GM18858 (cell line): Measurements from ENCODE around the gene SHISAL2A.

ENCODE experiments used
- ATAC-seq: cut with Tn5 transposase; IDR thresholded peaks from one replicate; pipeline ENCODE4 v1.9.1; 2021; ENCODE audit not compliant: unreplicated experiment

The SHISAL2A gene

DNA sequence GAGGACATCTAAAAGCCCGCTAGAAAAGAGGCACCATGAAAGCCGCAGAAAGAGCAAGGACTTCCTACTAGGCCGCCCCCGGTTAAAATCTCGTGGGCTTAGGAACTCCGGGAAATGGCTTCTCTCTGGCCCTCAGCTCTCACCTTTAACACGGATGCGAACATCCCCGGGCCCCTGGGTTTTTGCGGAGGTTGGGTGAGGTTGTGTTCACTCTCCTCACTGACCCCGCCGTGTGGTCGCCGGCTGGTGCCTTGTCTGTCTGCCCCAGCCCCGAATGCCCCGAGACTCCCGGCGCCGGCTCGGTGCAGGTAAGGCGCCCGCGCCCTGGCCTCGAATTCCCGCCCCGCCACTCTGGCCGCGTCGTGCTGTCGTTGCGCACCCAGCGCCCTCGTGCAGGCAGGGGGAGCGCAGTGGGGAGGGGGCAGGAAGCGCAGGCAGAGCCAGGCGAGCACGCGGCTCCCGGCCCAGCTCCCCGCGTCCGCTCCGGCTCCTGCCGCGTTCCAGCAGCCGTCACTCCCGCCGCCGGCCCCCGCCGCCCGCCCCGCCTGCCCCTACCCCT lies at the start of gene SHISAL2A:
TSS of gene SHISAL2A (plus strand) at position 437 of the 559 bp plus-strand sequence. CDS start 326 bp downstream, outside the sequence.
- ATAC-seq = no peak

DNA sequence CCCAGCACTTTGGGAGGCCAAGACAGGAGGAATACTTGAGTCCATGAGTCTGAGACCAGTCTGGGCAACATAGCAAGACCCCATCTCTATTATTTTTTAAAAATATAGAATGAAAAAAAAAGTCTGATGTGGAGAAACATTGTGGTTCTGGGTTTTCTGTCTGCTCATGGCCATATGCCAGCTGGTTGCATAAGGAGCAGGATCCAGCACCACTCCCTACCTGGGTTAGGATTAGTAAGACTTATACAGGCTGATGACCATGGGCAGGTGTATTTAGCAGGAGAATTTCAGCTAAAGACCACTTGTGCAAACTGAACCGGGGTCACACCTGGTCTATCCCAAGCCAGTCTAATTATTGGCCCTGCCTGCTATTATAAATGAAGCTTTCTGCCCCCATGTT lies 47.5 kb upstream of the SHISAL2A start:
- no peak for ATAC-seq

DNA sequence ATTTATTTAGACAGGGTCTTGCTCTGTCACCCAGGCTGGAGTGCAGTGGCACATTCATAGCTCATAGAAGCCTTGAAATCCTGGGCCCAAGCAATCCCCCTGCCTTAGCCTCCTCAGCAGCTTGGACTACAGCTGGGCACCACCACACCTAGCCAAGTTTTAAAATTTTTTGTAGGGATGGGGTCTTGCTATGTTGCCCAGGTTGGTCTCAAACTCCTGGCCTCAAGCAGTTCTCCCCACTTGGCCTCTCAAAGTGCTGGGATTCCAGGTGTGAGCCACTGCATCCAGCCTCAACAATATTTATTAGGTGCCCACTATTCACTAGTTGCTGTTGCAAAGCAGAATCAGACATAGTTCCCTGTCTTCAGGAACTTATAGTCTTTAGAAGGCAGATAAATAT lies 44.9 kb upstream of the SHISAL2A start:
- no peak for ATAC-seq

DNA sequence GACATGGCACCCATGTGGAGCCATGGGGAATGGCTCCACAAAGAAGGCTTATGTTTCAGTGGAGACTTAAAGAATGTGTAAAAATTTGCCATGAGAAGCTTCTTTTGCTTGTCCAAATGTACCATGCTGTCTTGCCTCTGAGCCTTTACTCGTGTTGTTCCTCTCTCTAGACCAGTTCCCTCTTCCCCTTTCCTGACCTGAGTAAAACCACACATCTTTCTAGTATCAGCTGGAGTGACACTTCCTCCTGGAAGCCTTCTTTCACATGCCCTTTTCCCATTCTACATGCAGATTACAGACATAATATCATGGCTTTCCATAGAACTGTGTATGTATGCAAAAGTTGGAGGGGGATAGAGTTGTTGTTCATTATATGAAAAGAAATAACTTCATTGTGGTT lies 44.4 kb upstream of the SHISAL2A start:
- no peak for ATAC-seq

DNA sequence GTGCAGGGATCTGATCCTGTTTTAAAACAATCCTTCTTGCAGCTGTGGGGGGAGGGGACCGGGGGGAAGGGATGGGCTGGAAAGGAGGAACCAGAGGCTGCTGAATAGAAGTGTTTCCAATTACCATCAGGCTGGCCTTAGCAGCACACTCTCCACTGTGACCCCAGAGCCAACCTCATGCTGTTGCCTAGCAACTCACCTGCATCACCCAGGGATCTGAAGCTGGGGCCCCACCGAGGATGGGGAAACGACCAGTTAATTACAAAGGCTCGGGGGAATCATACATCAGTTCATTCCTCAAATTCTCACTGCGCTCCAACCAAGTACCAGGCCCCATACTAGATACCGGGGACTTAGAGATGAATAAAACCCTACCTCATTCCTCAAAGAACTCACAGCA lies 42.7 kb upstream of the SHISAL2A start:
- no peak for ATAC-seq

DNA sequence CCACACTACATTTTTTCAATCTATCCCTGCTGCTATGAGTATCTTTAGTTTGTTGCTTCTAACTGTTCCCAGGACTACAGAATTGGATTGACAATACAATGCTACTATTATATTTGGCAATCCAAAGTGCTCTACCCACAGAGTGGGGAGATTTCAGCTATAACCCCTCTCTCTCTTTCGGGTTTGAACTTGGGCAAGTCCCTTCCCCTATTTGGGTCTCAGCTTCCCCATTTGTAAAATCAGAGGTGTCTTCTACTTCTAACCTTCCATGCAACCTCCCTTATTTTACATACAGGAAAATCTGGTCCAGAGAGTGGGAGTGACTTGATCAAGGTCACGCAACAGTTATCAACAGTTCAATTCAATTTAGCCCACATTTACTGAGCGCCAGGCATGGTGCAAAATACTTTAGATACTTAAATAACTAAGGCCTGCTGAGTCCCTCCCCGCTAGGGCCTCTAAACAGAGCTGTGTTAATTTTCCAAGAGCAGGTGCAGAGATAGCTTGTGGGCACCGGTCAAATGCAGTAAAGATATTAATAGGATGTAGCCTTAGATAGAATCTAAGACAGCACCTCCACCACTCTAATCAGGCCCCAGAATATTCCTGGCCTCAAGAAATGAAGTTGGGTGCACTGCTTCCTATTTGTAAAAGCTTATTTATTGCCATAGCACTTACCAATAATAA lies 40.2 kb upstream of the SHISAL2A start:
- ATAC-seq = no peak

DNA sequence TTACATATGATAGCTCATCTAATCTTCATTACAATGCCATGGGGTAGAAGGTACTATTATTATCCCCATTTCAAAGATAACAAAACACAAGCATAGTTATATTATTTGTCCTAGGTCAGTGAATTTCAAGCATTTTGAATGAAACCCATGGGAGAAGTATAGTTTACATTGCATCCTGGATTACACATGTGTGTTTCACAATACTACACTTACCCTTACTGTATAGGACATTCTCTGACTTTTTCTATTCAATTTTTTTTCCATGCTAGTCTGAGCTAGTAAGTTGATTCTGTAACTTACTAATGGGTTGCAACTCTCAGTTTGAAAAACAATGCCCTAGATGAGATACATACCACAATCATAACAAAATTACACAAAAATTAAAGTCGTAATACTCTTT lies 39.5 kb upstream of the SHISAL2A start:
- no peak for ATAC-seq

DNA sequence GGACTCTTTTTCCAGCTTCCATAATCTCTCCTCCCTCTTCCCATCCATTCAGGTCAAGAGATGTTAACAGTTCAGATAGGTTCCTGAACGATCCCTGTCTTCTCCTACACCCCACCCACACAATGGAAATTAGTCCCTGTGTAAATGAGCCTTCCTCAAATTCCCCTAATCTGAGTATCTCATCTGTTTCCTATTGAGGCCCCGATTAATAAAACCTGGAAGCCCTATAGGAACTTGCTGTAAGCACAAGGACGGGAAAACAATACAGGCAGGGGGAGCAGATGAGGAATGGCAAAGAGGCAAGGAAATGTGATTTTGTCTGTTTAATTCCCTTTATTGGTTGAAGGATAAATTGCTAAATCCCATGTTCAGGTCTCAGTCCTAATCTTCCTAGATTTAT lies 37.9 kb upstream of the SHISAL2A start:
- no peak for ATAC-seq

DNA sequence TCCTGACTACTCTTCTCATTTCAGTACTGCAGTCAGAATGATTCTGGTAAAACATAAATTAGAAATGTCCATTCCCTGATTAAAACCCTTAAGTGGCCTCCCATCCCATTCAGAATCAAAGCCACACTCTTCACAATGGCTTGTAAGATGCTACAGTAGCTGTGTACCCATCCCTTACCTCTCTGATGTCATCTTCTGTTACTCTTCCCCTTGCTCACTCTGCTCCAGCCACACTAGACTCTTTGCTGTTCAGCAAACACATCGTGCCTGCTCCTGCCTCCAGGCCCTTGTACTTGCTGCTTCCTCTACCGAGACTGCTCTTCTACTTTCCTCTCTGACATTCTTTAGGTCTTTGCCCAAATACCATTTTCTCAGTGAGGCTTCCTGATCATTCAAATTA lies 35.1 kb upstream of the SHISAL2A start:
- no peak for ATAC-seq

DNA sequence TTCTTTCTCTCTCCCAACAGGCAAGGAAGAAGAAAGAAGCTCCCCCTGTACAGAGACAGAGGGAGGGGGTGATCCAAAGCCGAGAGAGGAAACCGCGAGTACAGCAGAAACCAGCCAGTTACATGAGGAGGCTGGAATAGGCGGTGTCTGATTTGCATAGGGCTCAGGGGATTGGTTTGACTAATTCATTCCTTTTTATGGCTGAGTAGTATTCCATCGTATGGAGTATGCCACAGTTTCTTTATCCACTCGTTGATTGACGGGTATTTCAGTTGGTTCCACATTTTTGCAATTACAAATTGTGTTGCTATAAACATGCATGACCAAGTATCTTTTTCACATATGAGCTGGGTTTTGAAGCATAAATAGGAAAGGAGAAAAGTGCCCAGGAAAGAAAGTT lies 34.2 kb upstream of the SHISAL2A start:
- no peak for ATAC-seq

DNA sequence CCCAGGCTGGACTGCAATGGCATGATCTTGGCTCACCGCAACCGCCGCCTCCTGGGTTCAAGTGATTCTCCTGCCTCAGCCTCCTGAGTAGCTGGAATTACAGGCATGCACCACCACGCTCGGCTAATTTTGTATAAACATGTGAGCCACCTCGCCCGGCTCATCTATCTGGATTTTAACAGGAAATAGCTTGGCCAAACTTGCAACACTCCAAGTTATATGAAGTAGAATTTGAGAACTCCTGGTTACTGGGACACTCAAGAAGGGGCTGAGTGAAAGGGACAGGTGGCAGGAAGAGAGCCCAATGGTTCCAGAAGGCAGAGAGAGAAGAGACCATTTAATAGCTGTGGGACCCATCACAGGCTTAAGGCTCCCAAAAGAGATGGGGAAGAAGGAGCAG lies 33.7 kb upstream of the SHISAL2A start:
- no peak for ATAC-seq

DNA sequence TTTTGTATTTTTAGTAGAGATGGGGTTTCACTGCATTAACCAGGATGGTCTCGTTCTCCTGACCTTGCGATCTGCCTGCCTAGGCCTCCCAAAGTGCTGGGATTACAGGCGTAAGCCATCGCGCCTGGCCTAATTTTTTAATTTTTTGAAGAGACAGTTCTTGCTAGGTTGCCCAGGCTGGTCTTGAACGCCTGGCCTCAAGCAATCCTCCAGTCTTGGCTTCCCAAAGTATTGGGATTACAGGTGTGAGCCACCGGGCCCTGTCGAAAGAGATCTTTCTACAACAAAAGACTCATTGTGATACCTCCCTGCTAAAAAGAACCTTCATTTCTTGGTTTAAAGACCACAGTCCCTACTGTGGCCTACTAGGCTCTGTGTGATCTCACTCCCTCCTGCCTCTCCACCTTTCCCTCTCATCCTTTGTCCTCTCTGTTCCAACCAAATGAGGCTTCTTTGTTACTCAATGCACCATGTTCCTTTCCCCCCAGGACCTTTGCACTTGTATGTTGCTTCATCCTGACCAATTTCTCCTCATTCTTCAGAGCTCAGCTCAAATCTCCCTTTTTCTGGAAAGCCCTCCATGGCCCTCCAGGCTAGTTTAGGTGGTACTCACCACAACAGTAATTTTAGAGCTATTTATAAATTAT lies 32.3 kb upstream of the SHISAL2A start:
- no peak for ATAC-seq

DNA sequence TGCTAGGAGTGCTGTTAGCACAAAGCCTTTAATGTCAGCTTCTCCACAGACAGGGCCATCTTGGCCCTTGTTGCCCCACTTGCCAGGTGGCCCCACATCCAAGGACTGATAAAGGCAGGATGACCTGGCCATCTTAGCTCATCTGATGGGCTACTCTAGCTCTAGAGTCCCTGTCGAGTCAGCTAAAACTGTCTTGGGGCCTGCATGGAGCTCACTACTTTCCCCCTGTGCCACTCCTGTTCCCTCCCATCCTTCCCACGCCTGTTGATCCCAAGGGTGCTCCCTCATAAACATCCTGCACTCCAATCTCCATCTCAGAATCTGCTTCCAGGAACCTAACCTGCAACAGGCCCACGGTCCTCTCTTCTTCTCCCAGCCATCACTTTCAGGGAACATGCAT lies 31.4 kb upstream of the SHISAL2A start:
- no peak for ATAC-seq

DNA sequence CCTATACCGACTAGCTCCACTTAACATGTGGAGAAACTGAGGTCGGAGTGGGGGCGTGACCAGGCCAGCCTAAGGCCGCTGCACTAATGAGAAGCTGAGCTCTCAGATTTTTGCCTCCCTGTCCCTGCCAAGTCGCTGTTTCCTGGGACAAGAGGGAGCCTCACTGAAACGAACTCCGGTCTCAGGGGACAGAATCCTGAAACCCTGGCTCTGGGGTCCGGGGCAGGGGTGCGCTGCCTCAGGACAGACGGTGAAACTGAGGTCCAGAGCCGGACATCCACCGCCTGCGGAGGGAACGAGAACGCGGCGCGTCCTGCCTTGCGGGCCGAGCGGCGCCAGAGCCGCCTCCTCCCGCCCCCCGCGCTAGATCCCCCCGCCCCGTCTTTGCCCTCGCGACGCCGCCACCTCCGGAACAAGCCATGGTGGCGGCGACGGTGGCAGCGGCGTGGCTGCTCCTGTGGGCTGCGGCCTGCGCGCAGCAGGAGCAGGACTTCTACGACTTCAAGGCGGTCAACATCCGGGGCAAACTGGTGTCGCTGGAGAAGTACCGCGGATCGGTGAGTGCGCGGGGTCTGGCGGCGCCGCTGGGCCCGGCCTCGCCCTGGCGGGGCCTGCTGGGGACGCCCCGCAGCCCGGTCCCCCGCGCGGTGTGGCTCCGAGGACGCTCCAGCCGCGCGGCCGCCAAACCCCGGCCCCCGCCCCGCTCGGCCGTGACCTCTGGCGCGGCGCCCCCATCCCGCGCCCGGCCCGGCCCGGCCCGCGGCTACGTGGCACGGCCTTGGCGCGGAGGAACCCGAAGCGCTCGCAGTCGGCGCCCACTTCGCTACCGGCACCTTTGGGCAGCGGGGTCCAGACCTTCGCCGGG lies 30.7 kb upstream of the SHISAL2A start, which contains the start of gene GPX7:
TSS of gene GPX7 (plus strand) at position 381 of the 865 bp plus-strand sequence. CDS start at position 420, 39 bp downstream.
- no peak for ATAC-seq

DNA sequence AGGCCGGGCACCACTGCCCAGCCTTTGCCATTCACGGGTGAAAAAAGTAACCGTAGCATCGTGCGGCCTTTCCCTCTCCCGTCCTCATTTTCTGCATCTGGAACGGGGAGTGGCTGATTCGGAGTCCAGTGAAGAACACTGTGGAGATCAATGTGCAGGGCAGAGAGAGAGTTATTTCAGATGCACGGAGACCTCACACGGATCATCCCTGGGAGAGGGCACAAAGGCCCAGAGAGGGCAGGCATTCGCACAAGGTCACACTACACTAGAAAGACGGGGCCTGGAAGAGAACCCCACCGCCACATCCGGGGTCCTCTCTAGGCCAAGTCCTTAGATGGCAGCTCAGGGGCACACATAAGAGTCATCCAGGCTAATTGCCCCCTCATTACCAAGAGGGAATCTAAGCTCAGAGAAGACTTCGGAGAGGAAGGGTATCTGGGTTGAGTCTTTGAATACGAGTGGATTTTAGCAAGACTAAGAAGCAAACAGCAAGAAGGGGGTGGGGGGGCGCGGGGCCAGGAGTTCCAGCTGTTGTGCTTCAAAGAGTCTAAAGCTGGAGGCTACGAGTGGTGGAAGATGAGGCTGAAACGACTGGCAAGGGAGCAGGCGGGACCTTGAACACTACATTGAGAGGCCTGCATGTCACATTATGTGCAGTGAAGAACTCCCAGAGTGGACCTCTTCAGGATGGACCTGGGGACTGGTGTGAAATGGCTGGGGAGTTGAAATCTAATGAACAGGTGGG lies 29.9 kb upstream of the SHISAL2A start:
- ATAC-seq = no peak

DNA sequence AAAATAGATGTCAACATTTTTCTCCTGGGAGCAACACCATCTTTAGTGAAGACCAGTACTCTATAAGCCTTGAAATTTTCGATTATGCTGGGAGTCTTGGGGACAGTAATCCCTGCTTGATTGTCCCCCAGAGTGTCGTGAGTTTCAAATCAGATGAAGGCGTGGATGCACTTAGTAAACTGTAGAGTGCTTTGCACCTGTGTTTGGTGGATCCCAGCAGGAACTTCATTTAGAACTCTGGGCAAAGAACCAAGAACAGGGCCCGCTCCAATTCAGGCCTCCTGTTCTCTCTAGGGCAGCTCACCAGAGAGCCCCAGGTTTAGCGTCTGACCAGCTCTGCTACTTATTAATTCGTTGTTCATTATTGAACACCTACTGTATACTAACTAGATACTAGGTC lies 29.3 kb upstream of the SHISAL2A start:
- no peak for ATAC-seq

DNA sequence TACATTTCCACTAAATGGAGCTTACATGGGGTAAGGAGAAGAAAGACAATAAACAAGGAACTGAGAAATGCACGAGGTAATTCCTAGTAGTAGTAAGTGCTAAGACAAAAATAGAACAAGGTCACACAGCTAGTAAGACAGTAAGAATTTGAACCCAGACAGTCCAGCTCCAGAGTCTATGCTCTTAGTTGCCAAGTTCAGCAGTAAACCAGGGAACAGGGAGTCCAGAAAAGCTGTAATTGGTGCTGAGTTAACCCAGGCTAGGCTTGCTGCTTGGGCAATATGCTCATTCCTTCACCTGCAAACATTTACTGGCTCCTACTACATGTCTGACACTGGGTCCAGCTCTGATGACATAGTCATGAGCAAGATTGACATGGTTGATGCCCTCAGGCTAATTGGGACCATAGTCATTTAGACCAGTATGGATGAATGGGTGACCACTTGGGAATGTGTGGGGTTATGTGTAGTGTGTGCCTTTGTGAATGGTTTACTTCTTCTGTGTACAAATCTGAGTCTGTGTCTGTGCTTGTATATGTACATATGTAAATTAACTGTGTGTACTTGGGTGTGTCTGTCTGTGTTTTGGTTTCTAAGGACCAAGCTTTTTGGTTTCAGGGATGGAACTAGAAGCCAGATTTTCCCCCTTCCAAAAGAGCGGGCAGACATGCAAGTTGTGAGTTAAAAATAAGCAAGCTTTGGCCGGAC lies 28.8 kb upstream of the SHISAL2A start:
- ATAC-seq = no peak

DNA sequence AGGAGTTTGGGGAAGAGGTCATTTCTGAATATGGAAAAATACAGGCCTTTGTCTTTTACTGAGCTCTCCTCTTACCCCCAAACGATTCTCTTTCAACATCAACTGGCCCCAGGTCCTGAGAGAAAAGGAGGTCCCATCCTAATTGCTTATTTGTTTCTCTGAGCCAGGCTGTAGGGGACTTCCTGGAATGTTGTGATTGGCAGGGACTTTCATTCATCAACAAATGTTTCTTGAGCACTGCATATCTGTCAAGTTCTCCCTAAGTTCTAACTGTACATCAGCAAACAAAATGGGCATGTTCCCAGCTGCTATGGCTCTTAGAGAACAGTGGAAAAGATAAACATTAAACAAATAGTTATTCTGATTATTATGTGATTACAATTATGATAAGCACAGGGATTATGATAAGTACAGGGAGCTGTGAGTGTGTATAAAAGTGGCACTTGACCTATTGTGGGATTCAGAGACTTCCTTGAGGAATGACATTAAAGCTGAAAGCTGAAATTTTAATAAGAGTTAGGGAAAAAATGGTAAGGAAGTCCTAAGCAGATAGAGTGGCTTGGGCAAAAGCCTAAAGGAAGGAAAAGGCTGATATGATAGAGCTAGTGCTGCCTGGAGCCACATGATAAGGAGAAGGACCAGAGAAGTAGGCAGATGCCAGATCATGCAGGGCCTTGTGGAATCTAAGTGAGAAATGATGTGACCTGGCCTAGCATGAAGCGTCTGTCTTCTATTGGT lies 19.2 kb upstream of the SHISAL2A start:
- ATAC-seq = no peak

DNA sequence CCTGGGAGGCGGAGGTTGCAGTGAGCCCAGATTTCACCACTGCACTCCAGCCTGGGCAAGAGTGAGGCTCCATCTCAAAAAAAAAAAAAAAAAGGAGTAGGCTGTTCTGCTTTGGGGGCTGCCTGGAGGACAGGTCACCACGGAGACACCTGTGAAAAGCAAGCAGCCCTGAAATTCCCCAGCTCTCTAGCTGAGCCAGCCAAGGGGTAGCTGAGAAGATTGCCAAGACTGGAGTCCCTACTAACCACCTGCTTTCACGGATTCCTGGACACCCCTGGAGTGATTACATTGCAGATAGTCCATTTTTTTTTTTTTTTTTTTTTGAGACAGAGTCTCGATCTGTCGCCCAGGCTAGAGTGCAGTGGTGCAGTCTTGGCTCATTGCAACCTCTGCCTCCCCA lies 18.3 kb upstream of the SHISAL2A start:
- no peak for ATAC-seq
